Upper lobe of left lung (tissue), 4 donors: ENCODE data around the gene CALR3.

Experiments
- CTCF ChIP-seq, 6 experiments: fragments of 450-650 bp in 4 of 6; fragments of 200-600 bp in 2 of 6; sonication (generic) in 2 of 6; IDR thresholded peaks; one replicate each; pipeline ENCODE4 v1.5.1; 2016 to 2019; ENCODE audit warnings: antibody characterized with exemption in 6 of 6
- POLR2AphosphoS5 ChIP-seq, 2 donors: sonication (generic); formaldehyde crosslinking; IDR thresholded peaks; one replicate each; pipeline ENCODE4 v1.5.1; 2017; ENCODE audit warnings: antibody characterized with exemption in 2 of 2

- TF ChIP-seq CTCF (IDR thresholded peaks at IDR 0.05) (no peak), POLR2AphosphoS5 (IDR thresholded peaks at IDR 0.05) (no peak)
Observed at GRCh38 chr19:16463341-16463990, 32.5 kb downstream of the CALR3 start.
